IPS-NIHi11 (cell line): Measurements from ENCODE around the gene B9D2.
"Not testable (repeated sequence)": the region's sequence is repeated elsewhere in the genome, so short reads cannot be mapped to it uniquely, and the experiment has no call there.

Experiments used
- DNase-seq: peaks from one replicate; pipeline ENCODE4 v3.0.0; 2012; ENCODE audit warnings: mixed read lengths, low spot score

The B9D2 gene

GRCh38 chr19:41391618-41392017 lies 27.7 kb upstream of the B9D2 start:
- no peak for DNase-seq

GRCh38 chr19:41386442-41386841 lies 22.5 kb upstream of the B9D2 start:
- DNase-seq, result no peak

DNA sequence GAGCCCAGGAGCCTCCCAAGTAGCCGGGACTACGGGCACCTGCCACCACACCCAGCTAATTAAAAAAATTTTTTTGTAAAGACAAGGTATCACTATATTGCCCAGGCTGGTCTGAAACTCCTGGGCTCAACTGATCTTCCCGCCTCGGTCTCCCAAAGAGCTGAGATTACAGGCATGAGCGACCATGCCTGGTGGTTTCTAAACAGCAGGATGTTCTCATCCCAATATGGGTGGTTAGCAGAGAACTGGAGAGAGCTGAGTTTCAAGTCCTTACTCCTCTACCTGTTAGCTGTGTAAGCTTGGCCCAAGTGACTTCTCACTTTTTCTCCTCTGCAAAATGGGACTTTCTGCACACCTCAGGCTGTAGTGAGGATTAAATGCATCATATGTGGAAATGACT lies 20.4 kb upstream of the B9D2 start:
- no peak for DNase-seq

DNA sequence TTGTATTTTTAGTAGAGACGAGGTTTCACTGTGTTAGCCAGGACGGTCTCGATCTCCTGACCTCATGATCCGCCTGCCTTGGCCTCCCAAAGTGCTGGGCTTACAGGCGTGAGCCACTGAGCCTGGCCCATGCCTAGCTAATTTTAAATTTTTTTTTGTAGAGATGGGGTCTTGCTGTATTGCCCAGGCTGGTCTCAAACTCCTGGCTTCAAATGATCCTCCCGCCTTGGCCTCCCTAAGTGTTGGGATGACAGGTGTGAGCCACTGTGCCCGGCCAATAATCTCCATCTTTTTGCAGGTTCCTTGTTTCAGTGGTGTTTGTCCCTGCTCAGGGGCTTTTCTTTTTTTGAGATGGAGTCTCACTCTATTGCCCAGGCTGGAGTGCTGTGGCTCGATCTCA lies 17.6 kb upstream of the B9D2 start:
- DNase-seq, result not testable (repeated sequence)

DNA sequence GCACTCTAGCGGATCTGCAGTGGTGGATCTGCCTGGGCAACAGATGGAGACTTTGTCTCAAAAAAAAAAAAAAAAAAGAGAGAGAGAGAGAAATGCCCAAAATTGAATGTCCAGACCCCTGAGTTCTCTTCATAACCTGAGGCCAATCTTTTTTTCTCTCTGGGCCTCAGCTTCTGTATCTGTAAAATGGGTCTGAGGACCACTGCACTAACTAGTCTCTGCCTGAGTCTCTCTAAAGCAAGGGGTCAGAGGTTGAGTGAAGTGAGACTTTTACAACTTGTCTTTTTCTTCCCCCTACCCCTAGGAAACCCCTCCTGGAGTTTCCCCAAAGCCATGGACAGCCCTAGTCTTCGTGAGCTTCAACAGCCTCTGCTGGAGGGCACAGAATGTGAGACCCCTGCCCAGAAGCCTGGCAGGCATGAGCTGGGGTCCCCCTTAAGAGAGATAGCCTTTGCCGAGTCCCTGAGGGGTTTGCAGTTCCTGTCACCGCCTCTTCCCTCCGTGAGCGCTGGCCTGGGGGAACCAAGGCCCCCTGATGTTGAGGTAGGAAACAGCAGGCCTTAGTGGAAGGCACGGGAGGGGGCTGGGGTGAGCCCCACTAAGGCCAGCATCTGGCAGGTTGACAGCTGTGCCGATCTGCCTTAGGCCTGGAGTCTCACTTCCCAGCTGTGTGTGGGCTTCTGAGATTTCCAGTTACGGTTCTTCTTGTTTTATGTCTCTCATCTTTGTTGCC lies 14.2 kb upstream of the B9D2 start:
- DNase-seq, result peak; percentile 67

GRCh38 chr19:41376998-41377365 lies 13.0 kb upstream of the B9D2 start:
- no peak for DNase-seq

GRCh38 chr19:41376241-41376997 lies 12.5 kb upstream of the B9D2 start, which contains the start of gene TMEM91:
TSS of gene TMEM91 (plus strand) at chr19:41376533. CDS start at chr19:41378310, 1,777 bp downstream.
- DNase-seq, result peak; percentile 84

GRCh38 chr19:41373993-41374392 lies 10.0 kb upstream of the B9D2 start:
- peak; percentile 38 for DNase-seq

- no peak for DNase-seq
These were observed 8.6 kb upstream of the B9D2 start for GRCh38 chr19:41372501-41372900.

DNA sequence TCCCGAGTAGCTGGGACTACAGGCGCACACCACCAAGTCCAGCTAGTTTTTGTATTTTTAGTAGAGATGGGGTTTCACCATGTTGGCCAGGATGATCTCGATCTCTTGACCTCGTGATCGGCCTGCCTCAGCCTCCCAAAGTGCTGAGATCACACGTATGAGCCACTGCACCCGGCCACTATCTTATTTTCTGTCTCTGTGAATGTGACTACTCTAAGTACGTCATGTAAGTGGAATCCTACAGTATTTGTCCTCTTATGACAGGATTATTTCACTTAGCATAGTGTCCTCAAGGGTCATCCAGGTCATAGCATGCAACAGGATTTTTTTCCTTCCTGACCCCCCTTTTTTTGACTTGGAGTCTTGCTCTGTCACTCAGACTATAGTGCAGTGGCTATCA lies 7.6 kb upstream of the B9D2 start:
- no peak for DNase-seq

DNA sequence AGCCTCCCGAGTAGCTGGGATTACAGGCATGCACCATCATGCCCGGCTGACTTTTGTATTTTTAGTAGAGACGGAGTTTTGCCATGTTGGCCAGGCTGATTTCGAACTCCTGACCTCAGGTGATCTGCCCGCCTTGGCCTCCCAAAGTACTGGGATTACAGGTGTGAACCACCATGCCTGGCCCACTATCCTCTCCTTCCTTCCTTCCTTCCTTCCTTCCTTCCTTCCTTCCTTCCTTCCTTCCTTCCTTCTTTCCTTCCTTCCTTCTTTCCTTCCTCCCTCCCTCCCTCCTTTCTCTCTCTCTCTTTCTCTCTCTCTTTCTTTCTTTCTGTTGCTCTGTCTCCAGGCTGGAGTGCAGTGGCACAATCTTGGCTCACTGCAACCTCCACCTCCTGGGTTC lies 7.2 kb upstream of the B9D2 start:
- DNase-seq, result not testable (repeated sequence)

DNA sequence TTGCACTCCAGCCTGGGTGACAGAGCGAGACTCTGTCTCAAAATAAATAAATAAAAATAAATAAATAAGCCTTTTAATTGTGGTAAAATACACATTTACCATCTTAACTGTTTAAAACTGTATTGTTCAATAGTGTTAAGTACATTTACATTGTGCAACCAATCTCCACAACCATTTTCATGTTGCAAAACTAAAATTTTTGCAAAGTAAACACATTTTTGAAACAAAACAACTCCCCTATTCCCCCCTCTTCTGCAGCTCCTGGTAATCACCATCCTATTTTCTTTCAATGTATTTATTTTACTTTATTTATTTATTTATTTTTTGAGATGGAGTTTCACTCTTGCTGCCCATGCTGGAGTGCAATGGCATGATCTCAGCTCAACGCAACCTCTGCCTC lies 5.8 kb upstream of the B9D2 start:
- DNase-seq, result no peak

DNA sequence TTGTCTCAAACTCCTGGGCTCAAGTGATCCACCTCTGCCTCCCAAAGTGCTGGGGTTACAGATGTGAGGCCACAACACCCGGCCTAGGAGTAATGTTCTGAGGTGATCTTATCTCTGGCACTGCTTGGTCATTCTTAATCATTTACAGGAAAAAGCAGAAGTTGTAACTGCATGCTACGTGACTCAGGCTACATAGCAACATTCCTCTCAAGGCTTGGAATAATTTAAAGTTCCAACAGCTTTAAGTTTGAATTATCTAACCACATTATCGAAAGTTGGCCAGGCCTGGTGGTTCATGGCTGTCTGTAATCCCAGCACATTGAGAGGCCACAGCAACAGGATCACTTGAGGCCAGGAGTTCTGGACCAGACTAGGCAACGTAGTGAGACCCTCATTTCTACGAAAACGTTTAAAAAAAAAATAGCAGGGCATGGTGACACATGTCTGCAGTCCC lies 3.9 kb upstream of the B9D2 start:
- DNase-seq, result no peak

DNA sequence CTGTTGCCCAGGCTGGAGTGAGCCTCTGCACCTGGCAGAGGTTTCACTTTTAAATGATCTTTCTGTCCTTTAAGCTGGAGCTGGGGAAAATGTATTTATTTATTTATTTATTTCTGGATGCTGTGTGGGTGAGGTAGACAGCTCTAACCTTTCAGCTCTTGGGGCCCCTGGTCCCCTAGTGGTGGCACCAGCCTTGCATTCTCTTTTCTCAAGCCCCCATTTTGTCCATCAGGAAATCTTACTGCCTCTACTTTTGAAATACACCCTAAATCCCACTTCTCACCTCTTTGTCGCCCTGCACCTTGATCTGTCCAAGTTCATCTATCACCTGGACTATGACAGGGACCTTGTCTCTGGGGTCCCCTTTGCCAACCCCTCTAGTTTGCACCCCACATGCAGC lies 2.1 kb upstream of the B9D2 start:
- no peak for DNase-seq

- DNase-seq, result no peak
These were observed 809 bp upstream of the B9D2 start for GRCh38 chr19:41364524-41365391.

DNA sequence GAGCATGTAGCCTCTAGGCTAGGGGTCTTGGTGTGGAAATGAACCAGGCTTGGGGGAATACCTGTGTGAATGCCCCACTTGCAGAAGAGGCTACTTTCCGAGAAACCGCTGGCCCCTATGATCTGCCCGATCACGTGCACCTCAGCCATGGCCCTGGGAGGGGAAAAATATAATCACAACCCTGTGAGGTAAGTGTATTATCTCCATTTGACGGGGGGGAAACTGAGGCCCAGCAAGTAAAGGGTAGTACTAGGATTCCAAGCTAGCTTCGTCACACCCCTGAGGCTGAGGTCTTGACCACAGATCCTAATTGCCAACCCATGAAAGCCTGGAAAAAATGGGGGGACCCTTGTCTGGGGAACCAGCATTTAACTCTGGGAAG lies 587 bp downstream of the B9D2 start:
- no peak for DNase-seq

DNA sequence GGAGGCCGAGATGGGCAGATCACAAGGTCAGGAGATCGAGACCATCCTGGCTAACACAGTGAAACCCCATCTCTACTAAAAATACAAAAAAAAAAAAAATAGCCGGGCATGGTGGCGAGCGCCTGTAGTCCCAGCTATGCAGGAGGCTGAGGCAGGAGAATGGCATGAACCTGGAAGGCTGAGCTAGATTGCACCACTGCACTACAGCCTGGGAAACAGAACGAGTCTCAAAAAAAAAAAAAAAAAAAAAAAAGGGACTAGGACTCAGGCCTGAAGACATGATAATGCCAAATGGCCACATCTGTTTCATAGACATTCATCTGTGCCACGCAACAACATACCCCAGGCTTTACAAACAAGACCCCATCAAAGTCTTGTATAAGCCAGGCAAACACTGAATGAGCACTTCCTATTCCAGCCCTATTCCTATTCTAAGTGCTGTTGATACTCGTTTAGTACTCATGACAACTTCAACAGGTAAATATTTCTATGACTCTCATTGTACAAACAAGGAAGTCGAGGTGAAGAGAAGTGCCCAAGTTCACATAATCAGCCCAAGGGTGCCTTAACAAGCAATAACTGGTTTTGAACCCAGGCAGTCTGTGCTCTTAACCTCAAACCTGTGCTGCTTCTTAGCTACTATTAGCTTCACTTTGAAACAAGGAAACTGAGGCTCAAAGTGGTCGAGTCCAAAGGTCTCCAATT lies 1.7 kb downstream of the B9D2 start:
- DNase-seq, result no peak

DNA sequence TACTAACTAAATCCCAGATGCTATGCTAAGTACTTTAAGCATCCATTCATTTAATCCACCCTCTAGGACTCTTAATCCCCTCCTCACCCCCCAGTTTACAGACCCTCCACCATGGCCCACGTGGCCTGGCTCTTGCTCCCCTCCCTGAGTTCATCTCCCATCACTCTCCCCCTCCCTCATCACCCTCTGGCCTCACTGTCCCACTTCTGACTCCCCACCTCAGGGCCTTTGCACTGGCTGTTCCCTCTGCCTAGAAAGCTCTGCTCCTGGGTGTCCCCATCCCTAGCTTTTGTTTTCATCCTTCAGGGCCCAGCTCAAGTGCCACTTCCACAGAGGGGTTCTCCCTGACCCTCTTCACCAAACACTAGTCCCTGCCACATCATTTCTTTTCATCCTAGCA lies 4.2 kb downstream of the B9D2 start:
- DNase-seq, result no peak

- DNase-seq, result no peak
These were observed 6.2 kb downstream of the B9D2 start for GRCh38 chr19:41357746-41358145.

GRCh38 chr19:41356984-41357739 lies 6.8 kb downstream of the B9D2 start:
- DNase-seq, result no peak

- DNase-seq, result no peak
These were observed 8.1 kb downstream of the B9D2 start for GRCh38 chr19:41355802-41356201.
